ENCODE data around the gene GYG1. TPM values are rescaled to one million over a fixed set of nuclear protein-coding genes. Genes with fewer than 3 reads are reported as not detected.
A peak's percentile ranks its signal among the peaks of the same experiment; 100 is the strongest.

The GYG1 gene
- total and polyA plus RNA-seq, 2 donors (not counting 1 experiment from before 2014, with no cell fraction given), result 10.8 to 20.4 TPM

DNA sequence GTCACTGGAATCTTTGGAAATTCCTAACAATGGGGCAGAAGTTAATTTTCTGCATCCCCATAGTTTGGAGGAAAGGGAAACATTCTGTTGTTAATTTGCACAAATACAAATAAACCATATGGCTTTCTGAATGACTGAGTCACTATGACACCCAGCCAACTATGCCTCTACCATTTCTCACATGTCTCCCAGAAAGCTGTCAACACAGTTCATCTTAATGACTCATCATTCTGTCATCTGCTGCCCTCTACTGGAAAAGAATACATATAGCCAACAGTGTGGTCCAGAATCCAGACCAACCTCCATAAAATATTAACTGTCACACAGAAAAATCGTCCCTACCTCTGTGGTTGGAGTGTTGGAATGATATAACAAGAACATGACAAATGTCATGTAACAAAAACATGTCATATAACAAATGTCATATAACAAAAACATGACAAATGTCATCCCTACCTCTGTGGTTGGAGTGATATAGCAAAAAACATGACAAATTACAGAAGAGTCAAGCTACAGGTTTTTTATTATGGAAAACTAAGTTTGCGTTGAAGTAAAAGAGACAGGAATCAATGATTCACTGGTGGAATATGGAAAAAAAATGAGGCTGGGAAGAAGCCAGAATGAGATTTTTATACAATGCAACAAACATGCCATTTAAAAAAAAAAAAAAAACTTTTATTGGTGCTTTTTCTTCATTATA, 47.7 kb upstream of the GYG1 start:
- ATAC-seq (ENCODE audit: low read depth), result peak; percentile 73
- CTCF ChIA-PET, result interaction anchor here (0.6 to 6.1 kb wide), 8 partner anchors 10 to 636 kb away, joined by 3 to 40 read pairs (median 5); no protein-coding TSS in a partner anchor
- Mint-ChIP-seq H3K27me3 (peaks cover 15% of the 10 kb centered on the region), H3K4me1 (no peaks in the 10 kb centered on the region), H3K4me3 (no peak overlapping the region), H3K27ac (no peak overlapping the region), H3K9me3 (ENCODE audit: insufficient read depth) (no peaks in the 10 kb centered on the region)
- POLR2A ChIA-PET, result no interaction called here
- Histone ChIP-seq H3K4me2 (replicated peaks; ENCODE audit: low read depth, low read length, poor library complexity, severe bottlenecking) (no peak overlapping the region), H2AFZ (ENCODE audit: insufficient read depth, low read depth, low read length, poor library complexity, severe bottlenecking) (no peak overlapping the region), H3K79me2 (ENCODE audit: control insufficient read depth, insufficient read depth, low read length) (no peaks in the 10 kb centered on the region), H3K27me3 (replicated peaks in 1 of 4; ENCODE audit: control extremely low read depth in 1 of 4, control insufficient read depth in 3 of 4, insufficient read depth in 4 of 4, low read length in 3 of 4) (no peaks in the 10 kb centered on the region), H3K9me3 (ENCODE audit: control extremely low read depth in 1 of 3, control insufficient read depth in 2 of 3, insufficient read depth in 1 of 3, low read length in 2 of 3) (no peaks in the 10 kb centered on the region), H3K4me1 (ENCODE audit: control insufficient read depth in 2 of 2, insufficient read depth in 2 of 2, low read length in 2 of 2) (no peaks in the 10 kb centered on the region), H3K36me3 (replicated peaks in 1 of 2; ENCODE audit: control extremely low read depth in 1 of 2, control insufficient read depth in 1 of 2, extremely low read depth in 1 of 2, insufficient read depth in 2 of 2, low read length in 1 of 2) (no peaks in the 10 kb centered on the region), H3K9ac (ENCODE audit: low read length) (no peak overlapping the region), H4K20me1 (ENCODE audit: control insufficient read depth, insufficient read depth, low read length, poor library complexity, severe bottlenecking) (no peaks in the 10 kb centered on the region), H3K27ac (ENCODE audit: low read length in 2 of 2) (no peak overlapping the region), H3K4me3 (ENCODE audit: control extremely low read depth in 1 of 5, extremely low read depth in 1 of 5, insufficient read depth in 1 of 5, low read depth in 2 of 5, low read length in 4 of 5) (no peak overlapping the region)
- no CpG with 5 or more reads among the region's 2 CpGs for WGBS (ENCODE audit: insufficient coverage)
- intact Hi-C loops (cut with micrococcal nuclease), result loop anchor here (1.0 kb wide), 1 partner anchor 82 kb away; no protein-coding TSS in a partner anchor
- no peak for TF ChIP-seq EZH2 (IDR thresholded peaks at IDR 0.05; ENCODE audit: borderline replicate concordance, insufficient read depth, low read depth, low read length, poor library complexity, severe bottlenecking)
- TF ChIP-seq, protein P1, sequence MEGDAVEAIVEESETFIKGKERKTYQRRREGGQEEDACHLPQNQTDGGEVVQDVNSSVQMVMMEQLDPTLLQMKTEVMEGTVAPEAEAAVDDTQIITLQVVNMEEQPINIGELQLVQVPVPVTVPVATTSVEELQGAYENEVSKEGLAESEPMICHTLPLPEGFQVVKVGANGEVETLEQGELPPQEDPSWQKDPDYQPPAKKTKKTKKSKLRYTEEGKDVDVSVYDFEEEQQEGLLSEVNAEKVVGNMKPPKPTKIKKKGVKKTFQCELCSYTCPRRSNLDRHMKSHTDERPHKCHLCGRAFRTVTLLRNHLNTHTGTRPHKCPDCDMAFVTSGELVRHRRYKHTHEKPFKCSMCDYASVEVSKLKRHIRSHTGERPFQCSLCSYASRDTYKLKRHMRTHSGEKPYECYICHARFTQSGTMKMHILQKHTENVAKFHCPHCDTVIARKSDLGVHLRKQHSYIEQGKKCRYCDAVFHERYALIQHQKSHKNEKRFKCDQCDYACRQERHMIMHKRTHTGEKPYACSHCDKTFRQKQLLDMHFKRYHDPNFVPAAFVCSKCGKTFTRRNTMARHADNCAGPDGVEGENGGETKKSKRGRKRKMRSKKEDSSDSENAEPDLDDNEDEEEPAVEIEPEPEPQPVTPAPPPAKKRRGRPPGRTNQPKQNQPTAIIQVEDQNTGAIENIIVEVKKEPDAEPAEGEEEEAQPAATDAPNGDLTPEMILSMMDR (IDR thresholded peaks at IDR 0.05), result peak; percentile 70
- DNase-seq, result peak; percentile 39

DNA sequence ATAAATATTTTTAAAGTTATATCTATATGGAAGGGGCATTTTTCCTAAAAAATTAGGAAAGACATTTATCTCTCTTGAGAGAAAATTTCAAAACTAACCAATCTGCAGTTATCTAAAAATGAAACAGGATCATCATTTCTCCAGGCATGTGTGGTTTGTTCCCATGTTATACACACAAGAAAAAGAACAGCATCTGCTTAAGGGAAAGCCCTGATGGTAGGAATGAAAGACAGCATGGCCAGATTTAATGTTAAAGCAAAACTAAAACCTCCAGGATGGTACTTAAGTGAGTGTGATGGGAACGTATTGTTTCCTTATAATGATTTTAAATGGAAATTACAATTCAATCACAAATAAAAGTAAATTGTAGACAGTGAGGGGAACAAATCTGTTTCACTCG, 46.2 kb upstream of the GYG1 start:
- H3K4me1 Mint-ChIP-seq, result no peaks in the 10 kb centered on the region
- H2AFZ ChIP-seq (ENCODE audit: insufficient read depth, low read depth, low read length, poor library complexity, severe bottlenecking), result no peak overlapping the region
- DNase-seq (no peak), ATAC-seq (ENCODE audit: low read depth) (no peak)
- no peak overlapping the region for H3K27ac ChIP-seq (ENCODE audit: low read length in 2 of 2)
- no peaks in the 10 kb centered on the region for H3K9me3 Mint-ChIP-seq (ENCODE audit: insufficient read depth)
- no peak overlapping the region for H3K4me3 Mint-ChIP-seq
- no peaks in the 10 kb centered on the region for H4K20me1 ChIP-seq (ENCODE audit: control insufficient read depth, insufficient read depth, low read length, poor library complexity, severe bottlenecking)
- TF ChIP-seq, protein P1 (IDR thresholded peaks at IDR 0.05), result no peak
- TF ChIP-seq EZH2 (IDR thresholded peaks at IDR 0.05; ENCODE audit: borderline replicate concordance, insufficient read depth, low read depth, low read length, poor library complexity, severe bottlenecking), result no peak
- H3K79me2 ChIP-seq (ENCODE audit: control insufficient read depth, insufficient read depth, low read length), result no peaks in the 10 kb centered on the region
- intact Hi-C loops (cut with micrococcal nuclease), result no loop called here
- no peaks in the 10 kb centered on the region for H3K9me3 ChIP-seq (ENCODE audit: control extremely low read depth in 1 of 3, control insufficient read depth in 2 of 3, insufficient read depth in 1 of 3, low read length in 2 of 3)
- no peak overlapping the region for H3K27ac Mint-ChIP-seq
- peaks cover 14% of the 10 kb centered on the region for H3K27me3 Mint-ChIP-seq
- no peaks in the 10 kb centered on the region for H3K27me3 ChIP-seq (replicated peaks in 1 of 4; ENCODE audit: control extremely low read depth in 1 of 4, control insufficient read depth in 3 of 4, insufficient read depth in 4 of 4, low read length in 3 of 4)
- no peak overlapping the region for H3K4me2 ChIP-seq (replicated peaks; ENCODE audit: low read depth, low read length, poor library complexity, severe bottlenecking)
- no peak overlapping the region for H3K4me3 ChIP-seq (ENCODE audit: control extremely low read depth in 1 of 5, extremely low read depth in 1 of 5, insufficient read depth in 1 of 5, low read depth in 2 of 5, low read length in 4 of 5)
- no peak overlapping the region for H3K9ac ChIP-seq (ENCODE audit: low read length)
- ChIA-PET POLR2A (no interaction called here), CTCF (interaction anchor here (0.8 to 6.1 kb wide), 4 partner anchors 9 to 83 kb away, joined by 3 to 40 read pairs (median 15); no protein-coding TSS in a partner anchor)
- 100% methylated on average over 1 of the region's 2 CpGs for WGBS (ENCODE audit: insufficient coverage)
- no peaks in the 10 kb centered on the region for H3K36me3 ChIP-seq (replicated peaks in 1 of 2; ENCODE audit: control extremely low read depth in 1 of 2, control insufficient read depth in 1 of 2, extremely low read depth in 1 of 2, insufficient read depth in 2 of 2, low read length in 1 of 2)
- no peaks in the 10 kb centered on the region for H3K4me1 ChIP-seq (ENCODE audit: control insufficient read depth in 2 of 2, insufficient read depth in 2 of 2, low read length in 2 of 2)
